Skin of body (tissue), 2 donors: ENCODE measurements around the gene PDXP. TPM values are rescaled to one million over a fixed set of nuclear protein-coding genes. Genes with fewer than 3 reads are reported as not detected.
"Not testable (repeated sequence)": the region's sequence is repeated elsewhere in the genome, so short reads cannot be mapped to it uniquely, and the experiment has no call there.

ENCODE experiments used
- DNase-seq: peaks from one replicate; lab custom pipeline; 2025; lab: John Stamatoyannopoulos, UW
- total RNA-seq: library from RNA; depleted of rRNA; stranded (reverse); fragments of >200 nt; gene quantifications from one replicate; pipeline ENCODE4 v1.2.3, GENCODE V29; 2014

Gene PDXP, protein sequence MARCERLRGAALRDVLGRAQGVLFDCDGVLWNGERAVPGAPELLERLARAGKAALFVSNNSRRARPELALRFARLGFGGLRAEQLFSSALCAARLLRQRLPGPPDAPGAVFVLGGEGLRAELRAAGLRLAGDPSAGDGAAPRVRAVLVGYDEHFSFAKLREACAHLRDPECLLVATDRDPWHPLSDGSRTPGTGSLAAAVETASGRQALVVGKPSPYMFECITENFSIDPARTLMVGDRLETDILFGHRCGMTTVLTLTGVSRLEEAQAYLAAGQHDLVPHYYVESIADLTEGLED
- 2.0 TPM for total RNA-seq

- DNase-seq, result peak; percentile 100
These were observed at the start of gene PDXP for GRCh38 chr22:37658133-37659065. TSS of gene PDXP (plus strand) at chr22:37658723. CDS start at chr22:37658783, 60 bp downstream.

- peak; percentile 57 for DNase-seq
These were observed 49.0 kb upstream of the PDXP start for GRCh38 chr22:37609240-37610152.

GRCh38 chr22:37610153-37610475, 48.4 kb upstream of the PDXP start:
- not testable (repeated sequence) for DNase-seq

GRCh38 chr22:37610480-37611129, 47.9 kb upstream of the PDXP start:
- no peak for DNase-seq

DNA sequence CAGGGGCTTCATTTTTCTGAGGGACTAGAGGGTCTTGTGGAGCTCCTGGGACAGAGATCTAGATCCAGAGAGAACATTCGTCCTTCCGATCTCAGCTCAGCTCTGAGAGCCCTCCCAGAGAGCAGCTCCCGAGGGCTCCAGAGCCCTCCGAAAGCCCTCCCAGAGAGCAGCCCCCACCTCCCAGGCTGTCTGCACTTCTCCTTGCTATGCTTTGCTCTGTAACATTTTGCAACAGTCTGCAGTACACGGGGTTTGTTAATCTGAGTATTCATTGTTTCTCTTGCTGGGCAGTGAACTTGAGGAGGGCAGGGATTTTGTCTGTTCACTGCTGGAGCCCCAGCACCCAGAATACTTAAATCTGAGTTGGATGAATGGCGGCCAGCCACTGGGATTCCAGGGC, 47.3 kb upstream of the PDXP start:
- DNase-seq, result no peak

DNA sequence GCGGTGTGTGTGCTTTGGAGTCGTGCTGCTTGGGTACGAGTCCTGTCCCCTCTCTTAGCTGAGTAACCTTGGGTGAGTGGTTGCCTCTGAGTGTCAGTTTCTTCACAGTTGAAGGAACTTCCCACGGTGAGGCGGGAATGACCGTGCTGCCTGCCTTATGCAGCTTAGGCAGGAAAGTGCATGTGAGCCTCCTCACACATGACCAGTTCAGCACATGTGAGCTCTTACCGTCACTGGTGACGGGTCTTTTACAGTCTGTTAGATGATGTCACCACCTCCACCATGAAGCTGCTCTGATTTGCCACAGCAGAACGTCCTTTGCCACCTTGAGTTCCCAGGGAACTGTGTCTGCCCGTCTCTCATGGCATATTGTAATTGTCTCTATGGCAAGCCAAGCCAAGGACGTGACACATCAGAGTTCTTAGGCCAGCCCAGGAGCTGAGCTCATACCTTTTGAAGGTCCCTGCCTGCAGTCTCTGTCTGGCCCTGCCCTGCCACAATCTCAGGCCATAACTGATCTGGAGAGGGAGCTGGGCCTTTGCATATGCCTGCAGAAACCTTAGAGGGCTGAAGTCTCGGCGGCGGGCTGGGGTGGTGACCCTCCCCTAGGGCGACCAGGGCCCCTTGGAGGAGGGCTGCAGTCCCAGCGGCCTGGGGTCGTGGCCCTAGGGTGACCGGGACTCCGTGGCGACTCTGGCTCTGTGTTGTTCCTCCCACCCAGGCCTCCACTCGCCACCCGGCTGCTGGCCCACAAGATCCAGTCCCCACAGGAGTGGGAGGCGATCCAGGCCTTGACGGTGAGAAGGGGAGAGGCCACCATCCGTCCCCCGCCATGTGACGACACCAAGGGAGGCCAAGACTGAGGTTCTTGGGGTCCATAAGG, 42.1 kb upstream of the PDXP start:
- DNase-seq, result no peak

GRCh38 chr22:37617431-37617830, 41.1 kb upstream of the PDXP start:
- DNase-seq, result no peak

GRCh38 chr22:37618072-37618656, 40.4 kb upstream of the PDXP start:
- no peak for DNase-seq

DNA sequence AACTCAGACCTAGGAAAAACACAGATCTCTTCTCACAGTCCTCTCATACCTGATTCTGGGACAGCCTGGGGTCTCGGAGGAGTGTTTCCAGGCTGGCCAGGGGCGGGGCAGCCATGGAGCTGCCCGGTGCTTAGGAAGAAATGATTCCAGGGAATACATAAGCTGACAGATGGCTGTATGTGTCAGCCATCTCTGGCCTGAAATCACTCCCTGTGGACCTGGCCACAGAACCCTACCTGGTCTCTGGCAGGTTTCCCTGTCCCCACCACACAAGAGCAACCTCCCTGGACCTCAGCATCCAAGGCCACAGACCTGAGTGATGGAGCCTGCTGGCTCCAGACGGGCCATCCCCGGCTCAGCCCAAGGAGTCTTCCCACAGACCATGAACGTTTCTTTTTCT, 39.8 kb upstream of the PDXP start:
- DNase-seq, result no peak

DNA sequence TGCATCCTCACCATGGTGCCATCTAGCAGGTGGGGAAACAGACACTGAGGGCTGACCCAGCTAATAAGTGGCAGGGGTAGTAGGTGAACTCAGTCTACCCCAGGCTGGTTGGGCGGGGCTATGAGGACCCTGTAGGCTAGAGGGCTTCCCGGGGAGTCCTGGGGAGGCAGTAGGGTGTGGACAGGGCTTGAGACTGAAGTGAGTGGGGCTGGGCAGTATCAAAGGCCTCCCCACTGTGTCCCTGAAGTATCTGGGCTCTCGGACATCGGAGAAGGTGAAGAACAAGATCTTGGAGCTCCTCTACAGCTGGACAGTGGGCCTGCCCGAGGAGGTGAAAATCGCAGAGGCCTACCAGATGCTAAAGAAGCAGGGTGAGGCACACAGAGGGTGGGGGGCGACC, 38.5 kb upstream of the PDXP start:
- DNase-seq, result no peak

DNA sequence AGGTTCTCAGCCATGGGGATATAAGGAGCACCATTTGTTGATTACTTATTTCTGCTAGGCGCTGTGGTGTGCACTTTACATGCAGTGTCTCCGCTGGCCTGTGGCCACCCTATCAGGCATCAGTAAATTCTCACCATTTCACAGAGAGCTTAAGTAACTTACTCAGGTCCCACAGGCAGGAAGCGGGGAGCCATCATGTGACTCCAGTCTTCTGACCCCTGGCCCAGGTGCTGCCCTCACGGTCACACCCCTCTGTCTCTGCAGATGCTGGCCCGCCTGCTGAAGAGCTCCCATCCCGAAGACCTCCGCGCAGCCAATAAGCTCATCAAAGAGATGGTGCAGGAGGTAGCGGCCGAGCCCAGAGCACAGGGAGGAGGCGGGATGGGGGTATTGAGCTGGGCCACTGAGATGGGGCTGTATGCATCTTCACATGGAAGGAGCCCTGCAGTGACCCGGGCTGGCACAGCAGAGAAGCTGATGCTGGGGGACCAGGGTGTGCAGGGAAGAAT, 37.1 kb upstream of the PDXP start:
- no peak for DNase-seq

DNA sequence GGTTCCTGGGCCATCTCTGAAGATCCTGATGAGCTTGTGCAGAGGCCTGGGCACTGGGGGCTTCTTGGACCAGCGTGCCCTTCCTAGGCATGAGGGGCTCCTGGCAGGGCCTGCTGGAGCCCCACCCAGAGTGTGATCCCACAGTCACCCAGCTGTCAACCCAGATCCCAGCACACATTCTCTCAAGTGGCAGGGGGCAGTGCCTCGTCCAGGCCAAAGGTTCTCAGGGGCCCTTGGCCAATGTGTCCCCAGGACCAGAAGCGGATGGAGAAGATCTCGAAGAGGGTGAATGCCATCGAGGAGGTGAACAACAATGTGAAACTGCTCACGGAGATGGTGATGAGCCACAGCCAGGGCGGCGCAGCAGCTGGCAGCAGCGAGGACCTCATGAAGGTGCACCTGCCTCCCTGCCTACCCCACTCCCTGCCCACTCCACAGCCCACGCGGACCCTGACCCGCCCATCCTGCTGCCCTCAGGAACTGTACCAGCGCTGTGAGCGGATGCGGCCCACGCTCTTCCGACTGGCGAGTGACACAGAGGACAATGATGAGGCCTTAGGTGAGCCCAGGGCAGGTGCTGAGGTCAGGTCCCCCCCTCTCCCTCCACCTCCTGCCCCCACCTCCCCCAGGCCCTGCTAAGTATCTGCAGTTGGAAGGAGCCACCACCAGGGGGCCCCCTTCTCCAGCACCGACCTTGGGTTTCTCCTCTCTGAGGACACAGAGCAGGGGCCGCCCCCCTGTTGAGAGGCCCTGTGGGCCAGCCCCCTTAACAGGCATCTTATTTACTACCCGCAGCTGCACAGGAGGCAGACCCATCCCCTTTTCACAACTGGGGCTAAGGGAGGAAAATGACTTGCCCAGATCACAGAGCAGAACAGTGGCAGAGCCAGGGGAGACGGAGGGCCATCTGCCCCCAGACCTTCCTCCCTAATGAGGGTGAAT, 35.2 kb upstream of the PDXP start:
- DNase-seq, result peak; percentile 30

DNA sequence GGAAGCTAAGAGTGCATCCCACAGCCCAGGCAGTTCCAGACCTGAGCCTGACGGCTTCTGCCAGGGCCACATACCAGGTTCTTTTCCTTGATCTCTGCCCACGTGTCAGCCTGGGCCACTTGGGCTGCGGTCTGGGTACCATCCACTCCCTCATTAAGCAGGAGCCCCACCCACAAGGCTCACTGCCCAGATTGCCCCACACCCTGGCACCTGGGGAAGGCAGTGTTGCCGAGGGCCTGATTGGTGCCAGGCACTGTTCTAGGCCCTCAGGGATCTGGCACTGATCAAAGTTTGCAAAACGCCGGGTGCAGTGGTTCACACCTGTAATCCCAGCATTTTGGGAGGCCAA, 34.5 kb upstream of the PDXP start:
- DNase-seq, result no peak

DNA sequence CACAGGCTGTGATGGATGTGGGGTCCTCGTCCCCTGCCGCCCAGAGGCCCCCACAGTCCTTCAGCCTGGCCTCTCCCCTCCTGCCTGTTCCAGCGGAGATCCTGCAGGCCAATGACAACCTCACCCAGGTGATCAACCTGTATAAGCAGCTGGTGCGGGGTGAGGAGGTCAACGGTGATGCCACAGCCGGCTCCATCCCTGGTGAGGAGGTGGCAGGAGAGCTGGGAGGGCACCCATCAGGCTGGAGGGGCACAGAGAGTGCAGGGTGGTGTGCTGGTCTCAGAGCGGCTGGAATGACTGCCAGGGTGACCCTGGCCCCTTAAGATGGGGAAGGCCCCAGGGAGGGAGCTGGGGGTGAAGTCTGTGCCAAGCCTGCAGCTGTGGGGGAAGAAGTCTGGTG, 33.6 kb upstream of the PDXP start:
- DNase-seq, result no peak

DNA sequence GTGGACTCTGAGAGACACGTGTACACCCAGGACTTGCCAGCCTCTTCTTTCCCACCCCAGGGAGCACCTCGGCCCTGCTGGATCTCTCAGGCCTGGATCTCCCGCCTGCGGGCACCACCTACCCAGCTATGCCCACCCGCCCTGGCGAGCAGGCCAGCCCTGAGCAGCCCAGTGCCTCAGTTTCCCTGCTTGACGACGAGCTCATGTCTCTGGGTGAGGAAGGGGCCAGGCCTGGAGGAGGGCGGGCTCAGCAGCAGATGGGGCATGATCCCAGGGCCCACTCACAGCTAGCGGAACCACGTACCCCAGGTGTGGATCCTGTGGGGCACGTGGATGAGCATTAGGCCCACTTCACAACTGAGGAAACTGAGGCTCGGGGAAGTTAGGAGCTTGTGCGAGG, 32.8 kb upstream of the PDXP start:
- DNase-seq, result no peak

DNA sequence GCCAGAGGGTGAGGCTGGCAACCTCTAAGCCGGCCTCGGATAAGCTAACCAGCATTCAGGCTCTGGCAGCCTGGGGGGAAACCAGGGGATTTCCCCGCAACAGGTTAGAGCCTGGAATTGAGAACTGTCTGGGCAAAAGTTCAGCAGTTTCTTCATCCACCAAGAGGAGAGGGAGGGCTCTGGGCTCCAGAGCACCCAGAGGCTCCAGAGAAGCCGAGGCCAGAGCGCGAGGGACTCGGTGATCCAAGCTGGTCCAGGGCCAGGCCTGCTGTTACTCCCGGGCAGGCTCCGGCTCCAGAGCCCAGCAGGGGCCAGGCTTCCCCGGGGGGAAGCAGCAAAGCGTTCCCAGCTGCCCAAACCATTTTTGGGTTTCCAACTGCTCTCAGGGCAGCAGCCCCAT, 32.4 kb upstream of the PDXP start:
- DNase-seq, result no peak

GRCh38 chr22:37626556-37627075, 31.9 kb upstream of the PDXP start:
- DNase-seq, result no peak

DNA sequence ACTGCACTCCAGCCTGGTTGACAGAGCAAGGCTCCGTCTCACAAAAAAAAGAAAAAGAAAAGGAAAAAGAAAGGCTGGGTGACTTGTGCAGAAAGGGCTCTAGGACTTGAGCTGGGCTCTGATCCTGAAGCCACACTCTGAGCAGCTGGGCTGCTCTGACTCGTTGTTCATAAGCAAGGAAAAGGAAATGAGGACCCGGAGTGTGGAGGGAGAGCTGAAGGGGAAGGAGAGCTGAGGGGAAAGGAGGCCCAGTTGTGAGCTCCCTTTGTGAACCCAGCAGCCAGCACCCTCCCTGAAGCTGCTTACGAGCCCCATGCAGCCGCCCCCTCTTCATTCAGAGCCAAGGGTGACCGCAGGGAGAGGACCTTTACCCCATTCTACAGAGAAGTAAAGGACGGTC, 31.4 kb upstream of the PDXP start:
- no peak for DNase-seq
